ENCODE measurements around the gene CALM3.

The CALM3 gene

GRCh38 chr19:46613525-46613924, 12.4 kb downstream of the CALM3 start:
- DNase-seq (ENCODE audit: low read depth), result no peak
- TF ChIP-seq, protein P1, sequence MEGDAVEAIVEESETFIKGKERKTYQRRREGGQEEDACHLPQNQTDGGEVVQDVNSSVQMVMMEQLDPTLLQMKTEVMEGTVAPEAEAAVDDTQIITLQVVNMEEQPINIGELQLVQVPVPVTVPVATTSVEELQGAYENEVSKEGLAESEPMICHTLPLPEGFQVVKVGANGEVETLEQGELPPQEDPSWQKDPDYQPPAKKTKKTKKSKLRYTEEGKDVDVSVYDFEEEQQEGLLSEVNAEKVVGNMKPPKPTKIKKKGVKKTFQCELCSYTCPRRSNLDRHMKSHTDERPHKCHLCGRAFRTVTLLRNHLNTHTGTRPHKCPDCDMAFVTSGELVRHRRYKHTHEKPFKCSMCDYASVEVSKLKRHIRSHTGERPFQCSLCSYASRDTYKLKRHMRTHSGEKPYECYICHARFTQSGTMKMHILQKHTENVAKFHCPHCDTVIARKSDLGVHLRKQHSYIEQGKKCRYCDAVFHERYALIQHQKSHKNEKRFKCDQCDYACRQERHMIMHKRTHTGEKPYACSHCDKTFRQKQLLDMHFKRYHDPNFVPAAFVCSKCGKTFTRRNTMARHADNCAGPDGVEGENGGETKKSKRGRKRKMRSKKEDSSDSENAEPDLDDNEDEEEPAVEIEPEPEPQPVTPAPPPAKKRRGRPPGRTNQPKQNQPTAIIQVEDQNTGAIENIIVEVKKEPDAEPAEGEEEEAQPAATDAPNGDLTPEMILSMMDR (conservative IDR thresholded peaks at IDR 0.05; ENCODE audit: control insufficient read depth, insufficient read depth, low read depth, low read length), result no peak
- no peak overlapping the region for H3K4me3 ChIP-seq (ENCODE audit: control insufficient read depth, low read depth, low read length)

- no peak overlapping the region for H3K4me3 ChIP-seq (ENCODE audit: control insufficient read depth, low read depth, low read length)
- TF ChIP-seq, protein P1 (conservative IDR thresholded peaks at IDR 0.05; ENCODE audit: control insufficient read depth, insufficient read depth, low read depth, low read length), result peak; percentile 85
- DNase-seq (ENCODE audit: low read depth), result peak; percentile 77
Measured at GRCh38 chr19:46614114-46614722, 13.1 kb downstream of the CALM3 start.

DNA sequence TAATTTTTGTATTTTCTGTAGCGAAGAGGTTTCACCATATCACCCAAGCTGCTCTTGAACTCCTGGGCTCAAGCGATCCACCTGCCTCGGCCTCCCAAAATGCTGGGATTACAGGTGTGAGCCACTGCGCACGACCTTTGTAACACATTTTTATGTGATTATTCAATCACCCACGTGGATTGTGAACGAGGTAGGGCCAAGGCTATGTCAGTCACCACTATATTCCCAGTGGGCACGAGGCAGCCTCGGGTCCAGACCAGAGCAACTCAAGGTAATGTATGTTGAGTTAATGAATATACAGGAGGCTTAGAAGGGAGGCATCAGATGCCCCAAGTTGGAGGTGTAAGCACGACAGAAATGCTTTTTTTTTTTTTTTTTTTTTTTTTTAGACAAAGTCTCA, 14.8 kb downstream of the CALM3 start:
- no peak overlapping the region for H3K4me3 ChIP-seq (ENCODE audit: control insufficient read depth, low read depth, low read length)
- no peak for DNase-seq (ENCODE audit: low read depth)
- TF ChIP-seq, protein P1 (conservative IDR thresholded peaks at IDR 0.05; ENCODE audit: control insufficient read depth, insufficient read depth, low read depth, low read length), result no peak

DNA sequence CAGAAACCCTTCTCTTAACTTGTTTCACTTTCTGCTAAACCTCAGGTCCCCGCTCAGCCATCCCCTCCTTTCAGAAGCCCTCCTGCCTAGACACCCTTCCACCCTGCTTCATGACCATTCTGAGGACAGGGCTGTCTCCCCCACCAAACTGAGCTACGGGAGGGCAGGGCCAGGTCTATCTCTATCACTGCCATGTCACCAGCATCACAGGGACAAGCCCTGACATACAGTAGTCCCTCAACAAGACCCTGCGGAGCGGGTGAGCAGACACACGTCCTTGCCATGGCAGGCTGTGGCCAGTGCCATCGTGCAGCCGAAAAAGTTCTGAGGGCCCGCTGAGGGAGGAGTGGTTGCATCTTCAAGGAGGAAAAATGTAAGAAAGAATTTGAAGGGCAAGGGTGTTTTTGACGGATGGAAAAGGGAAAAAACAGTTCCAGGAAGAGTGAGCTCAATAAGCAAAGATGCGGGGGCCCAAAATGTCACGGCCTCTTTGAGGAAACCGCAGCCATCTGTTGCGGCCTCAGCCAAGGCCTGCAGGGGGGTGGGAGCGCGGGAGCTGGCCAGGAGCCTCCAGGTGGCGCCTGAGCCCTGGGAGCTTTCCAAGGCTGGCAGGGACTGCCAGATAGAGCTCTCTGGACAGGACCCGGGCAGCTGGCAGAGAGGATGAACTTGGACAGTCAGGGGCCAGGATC, 15.6 kb downstream of the CALM3 start:
- TF ChIP-seq, protein P1 (conservative IDR thresholded peaks at IDR 0.05; ENCODE audit: control insufficient read depth, insufficient read depth, low read depth, low read length), result peak; percentile 22
- DNase-seq (ENCODE audit: low read depth), result peak; percentile 74
- no peak overlapping the region for H3K4me3 ChIP-seq (ENCODE audit: control insufficient read depth, low read depth, low read length)

GRCh38 chr19:46617601-46618000, 16.5 kb downstream of the CALM3 start:
- TF ChIP-seq, protein P1 (conservative IDR thresholded peaks at IDR 0.05; ENCODE audit: control insufficient read depth, insufficient read depth, low read depth, low read length), result no peak
- DNase-seq (ENCODE audit: low read depth), result no peak
- no peak overlapping the region for H3K4me3 ChIP-seq (ENCODE audit: control insufficient read depth, low read depth, low read length)

- no peak overlapping the region for H3K4me3 ChIP-seq (ENCODE audit: control insufficient read depth, low read depth, low read length)
- TF ChIP-seq, protein P1 (conservative IDR thresholded peaks at IDR 0.05; ENCODE audit: control insufficient read depth, insufficient read depth, low read depth, low read length), result no peak
- DNase-seq (ENCODE audit: low read depth), result peak; percentile 58
Measured at GRCh38 chr19:46618670-46619231, 17.6 kb downstream of the CALM3 start.

All from fibroblast of mammary gland (primary cell).